Measurements from ENCODE around the gene SLC7A11. TPM values are rescaled to one million over a fixed set of nuclear protein-coding genes. Genes with fewer than 3 reads are reported as not detected.
"Not testable (repeated sequence)": the region's sequence is repeated elsewhere in the genome, so short reads cannot be mapped to it uniquely, and the experiment has no call there.

SLC7A11 gene
- total RNA-seq, 2 donors from 2014 or later, result 3.3 to 3.4 TPM

DNA sequence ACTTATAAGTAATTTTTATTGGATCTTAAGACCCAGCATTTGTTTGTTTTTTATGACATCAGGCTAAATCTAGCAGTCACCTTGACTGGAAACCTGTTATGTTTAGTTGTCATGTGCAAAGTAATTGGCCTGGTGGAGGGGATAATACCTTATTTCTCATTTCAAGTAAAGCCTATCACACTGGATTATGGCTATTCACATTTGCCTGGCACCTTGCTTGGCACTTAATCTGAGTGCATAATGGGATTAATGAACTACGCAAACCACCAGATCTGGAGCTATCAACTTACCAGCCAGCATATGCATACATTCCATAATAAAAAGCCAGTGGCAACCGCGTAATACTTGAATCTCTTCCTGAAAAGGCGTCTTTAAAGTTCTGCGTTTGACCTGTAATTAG is 23.2 kb downstream of the SLC7A11 start:
- ATAC-seq (no peak), DNase-seq (no peak)
- Histone ChIP-seq H3K27me3 (no peaks in the 10 kb centered on the region), H3K4me1 (peaks cover 11% of the 10 kb centered on the region), H3K36me3 (replicated peaks in 1 of 2; ENCODE audit: insufficient read depth in 1 of 2, low read depth in 2 of 2) (no peaks in the 10 kb centered on the region), H3K9me3 (no peaks in the 10 kb centered on the region), H3K4me3 (no peak overlapping the region), H3K27ac (no peak overlapping the region)
- 77 to 78% methylated on average over 5 of the region's 5 CpGs for WGBS, 2 donors
- TF ChIP-seq POLR2A (IDR thresholded peaks at IDR 0.05), result no peak
- TF ChIP-seq, protein P1, sequence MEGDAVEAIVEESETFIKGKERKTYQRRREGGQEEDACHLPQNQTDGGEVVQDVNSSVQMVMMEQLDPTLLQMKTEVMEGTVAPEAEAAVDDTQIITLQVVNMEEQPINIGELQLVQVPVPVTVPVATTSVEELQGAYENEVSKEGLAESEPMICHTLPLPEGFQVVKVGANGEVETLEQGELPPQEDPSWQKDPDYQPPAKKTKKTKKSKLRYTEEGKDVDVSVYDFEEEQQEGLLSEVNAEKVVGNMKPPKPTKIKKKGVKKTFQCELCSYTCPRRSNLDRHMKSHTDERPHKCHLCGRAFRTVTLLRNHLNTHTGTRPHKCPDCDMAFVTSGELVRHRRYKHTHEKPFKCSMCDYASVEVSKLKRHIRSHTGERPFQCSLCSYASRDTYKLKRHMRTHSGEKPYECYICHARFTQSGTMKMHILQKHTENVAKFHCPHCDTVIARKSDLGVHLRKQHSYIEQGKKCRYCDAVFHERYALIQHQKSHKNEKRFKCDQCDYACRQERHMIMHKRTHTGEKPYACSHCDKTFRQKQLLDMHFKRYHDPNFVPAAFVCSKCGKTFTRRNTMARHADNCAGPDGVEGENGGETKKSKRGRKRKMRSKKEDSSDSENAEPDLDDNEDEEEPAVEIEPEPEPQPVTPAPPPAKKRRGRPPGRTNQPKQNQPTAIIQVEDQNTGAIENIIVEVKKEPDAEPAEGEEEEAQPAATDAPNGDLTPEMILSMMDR (IDR thresholded peaks at IDR 0.05), result no peak
- intact Hi-C loops (cut with DNase I), result no loop called here

DNA sequence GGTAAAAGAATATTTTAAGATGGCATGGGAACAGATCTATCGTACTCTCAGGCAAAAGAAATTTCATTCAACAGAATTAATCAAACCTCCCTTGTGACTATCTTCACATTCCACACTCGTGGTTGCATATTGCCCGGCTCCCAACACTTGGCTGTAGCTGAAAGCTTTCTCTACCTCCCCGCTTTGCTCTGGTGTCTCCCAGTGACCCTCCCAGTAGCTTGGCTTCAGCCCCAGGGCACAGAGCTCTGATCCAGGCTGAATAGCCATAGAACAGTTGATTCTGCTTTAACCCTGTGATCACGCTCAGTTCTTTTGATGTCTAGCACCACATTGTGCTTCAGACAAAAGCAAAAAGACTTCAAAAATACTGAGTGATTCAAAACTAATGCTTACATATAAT is 24.6 kb downstream of the SLC7A11 start:
- Histone ChIP-seq H3K4me1 (peaks cover 11% of the 10 kb centered on the region), H3K27ac (no peak overlapping the region), H3K9me3 (no peaks in the 10 kb centered on the region), H3K36me3 (replicated peaks in 1 of 2; ENCODE audit: insufficient read depth in 1 of 2, low read depth in 2 of 2) (no peaks in the 10 kb centered on the region), H3K4me3 (no peak overlapping the region), H3K27me3 (no peaks in the 10 kb centered on the region)
- intact Hi-C loops (cut with DNase I), result no loop called here
- DNase-seq (no peak), ATAC-seq (no peak)
- WGBS, 2 donors, result 84 to 91% methylated on average over 5 of the region's 5 CpGs
- TF ChIP-seq POLR2A (IDR thresholded peaks at IDR 0.05), result no peak
- TF ChIP-seq, protein P1 (IDR thresholded peaks at IDR 0.05), result no peak

DNA sequence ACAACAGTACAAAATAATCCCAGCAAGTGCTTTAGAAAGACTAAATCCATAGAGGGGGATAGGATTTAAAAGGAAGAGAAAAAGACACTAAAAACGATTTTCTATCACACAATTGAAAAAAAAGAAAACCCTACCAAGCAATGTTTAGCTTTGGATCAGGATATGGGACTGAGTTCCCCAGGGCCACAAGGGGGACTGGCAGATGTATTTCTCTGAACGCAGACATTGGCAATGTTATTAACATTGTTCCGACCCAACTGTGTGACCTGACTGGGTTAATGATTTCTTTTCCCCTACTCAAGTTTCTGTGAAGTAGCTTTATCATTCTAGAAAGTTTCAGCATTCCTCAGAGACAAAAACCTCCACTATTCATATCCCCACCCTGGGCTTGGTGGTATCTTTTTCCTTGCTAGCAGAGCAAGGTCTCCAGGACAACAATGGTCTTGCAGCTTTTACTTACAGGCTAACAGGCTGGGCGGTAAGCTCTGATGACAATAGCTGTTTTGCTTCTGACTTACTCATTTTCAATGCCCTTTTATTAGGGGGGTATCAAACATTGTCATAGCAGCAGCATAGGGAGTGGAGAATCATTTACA is 25.8 kb downstream of the SLC7A11 start:
- intact Hi-C loops (cut with DNase I), result no loop called here
- no peak for TF ChIP-seq POLR2A (IDR thresholded peaks at IDR 0.05)
- TF ChIP-seq, protein P1 (IDR thresholded peaks at IDR 0.05), result no peak
- H3K4me1 ChIP-seq, result peaks cover 1% of the 10 kb centered on the region
- ATAC-seq, result no peak
- H3K9me3 ChIP-seq, result no peaks in the 10 kb centered on the region
- 48 to 51% methylated on average over 4 of the region's 4 CpGs for WGBS, 2 donors
- DNase-seq, result no peak
- H3K27ac ChIP-seq, result no peak overlapping the region
- H3K27me3 ChIP-seq, result no peaks in the 10 kb centered on the region
- H3K36me3 ChIP-seq (replicated peaks in 1 of 2; ENCODE audit: insufficient read depth in 1 of 2, low read depth in 2 of 2), result no peaks in the 10 kb centered on the region
- H3K4me3 ChIP-seq, result no peak overlapping the region

DNA sequence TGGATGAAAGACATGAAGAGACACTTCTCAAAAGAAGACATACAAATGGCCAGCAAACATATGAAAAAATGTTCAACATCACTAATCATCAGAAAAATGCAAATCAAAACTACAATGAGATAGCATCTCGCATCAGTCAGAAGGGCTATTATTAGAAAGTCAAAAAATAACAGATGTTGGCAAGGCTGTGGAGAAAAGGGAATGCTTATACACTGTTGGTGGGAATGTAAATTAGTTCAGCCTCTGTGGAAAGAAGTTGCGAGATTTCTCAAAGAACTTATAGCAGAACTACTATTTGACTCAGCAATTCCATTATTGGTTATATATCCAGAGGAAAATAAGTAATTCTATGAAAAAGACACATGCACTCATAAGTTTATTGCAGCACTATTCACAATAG is 31.6 kb downstream of the SLC7A11 start:
- H3K9me3 ChIP-seq; ATAC-seq; H3K27me3 ChIP-seq; H3K36me3 ChIP-seq (replicated peaks in 1 of 2; ENCODE audit: insufficient read depth in 1 of 2, low read depth in 2 of 2); H3K4me3 ChIP-seq; H3K4me1 ChIP-seq; DNase-seq; intact Hi-C loops (cut with DNase I); H3K27ac ChIP-seq: not testable (repeated sequence)
- 78 to 87% methylated on average over 2 of the region's 2 CpGs for WGBS, 2 donors

DNA sequence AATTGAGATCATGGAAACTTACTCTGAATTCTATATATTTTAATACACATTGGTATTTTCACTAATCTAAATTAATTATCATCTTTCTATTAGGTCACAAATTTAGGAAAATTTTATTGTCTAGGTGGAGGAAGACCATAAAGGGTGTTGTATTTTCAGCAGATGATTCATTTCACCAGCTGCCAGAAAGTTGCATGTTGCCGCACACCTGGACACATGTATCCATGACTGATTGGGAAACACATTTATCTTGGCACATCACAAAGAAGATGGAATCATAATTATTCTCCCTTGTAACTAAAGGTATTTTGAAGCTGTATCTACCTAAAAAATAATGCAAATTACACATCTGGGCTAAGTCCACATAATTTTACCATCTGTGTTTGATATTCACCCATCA is 33.1 kb downstream of the SLC7A11 start:
- Histone ChIP-seq H3K27me3 (no peaks in the 10 kb centered on the region), H3K9me3 (no peaks in the 10 kb centered on the region), H3K4me1 (no peaks in the 10 kb centered on the region), H3K27ac (no peak overlapping the region), H3K36me3 (replicated peaks in 1 of 2; ENCODE audit: insufficient read depth in 1 of 2, low read depth in 2 of 2) (no peaks in the 10 kb centered on the region), H3K4me3 (no peak overlapping the region)
- DNase-seq, result no peak
- no peak for ATAC-seq
- intact Hi-C loops (cut with DNase I), result no loop called here
- WGBS, 2 donors, result 90 to 96% methylated on average over 1 of the region's 1 CpG
- TF ChIP-seq, protein P1 (IDR thresholded peaks at IDR 0.05), result no peak
- TF ChIP-seq POLR2A (IDR thresholded peaks at IDR 0.05), result no peak

All from body of pancreas (tissue), 4 donors.